HCT116 (cell line): Measurements from ENCODE around the gene AHRR. TPM values are rescaled to one million over a fixed set of nuclear protein-coding genes. Genes with fewer than 3 reads are reported as not detected.

Source experiments
- ATAC-seq: fragments of 200-7000 bp; cut with Tn5 transposase; 2 replicates; pipeline ENCODE4 v1.9.1; 2020; ENCODE audit warnings: mild to moderate bottlenecking, moderate library complexity
- BruUV-seq: library from RNA; stranded (reverse); fragments of 400-500 nt; replicated peaks from 2 replicates; lab custom pipeline; 2021; lab: Mats Ljungman, UMichigan
- CTCF ChIA-PET: fragments of 300-600 bp; sonication (Branson Sonifier 250); formaldehyde crosslinking; loops from one replicate; lab custom pipeline; 2021; ENCODE audit warnings: antibody characterized with exemption; lab: Charles Lee
- POLR2A ChIA-PET: fragments of 300-600, 350-600 bp; sonication (Branson Sonifier 250); formaldehyde crosslinking; loops from one replicate; lab custom pipeline; 2021; ENCODE audit warnings: antibody characterized with exemption; lab: Charles Lee
- RAD21 ChIA-PET, 2 experiments: fragments of 300-600 bp; sonication (Branson Sonifier 250); formaldehyde crosslinking; loops; one replicate each; lab custom pipeline; 2023; ENCODE audit warnings: low total read pairs in 2 of 2; ENCODE audit not compliant: uncharacterized antibody in 2 of 2, unreplicated experiment in 2 of 2, low non-redundant PET in 1 of 2; lab: Charles Lee
- DNase-seq: peaks from one replicate; pipeline ENCODE4 v3.0.0-alpha.2; 2010; ENCODE audit warnings: low read depth, low spot score
- H2AFZ ChIP-seq: fragments of 200-600 bp; shearing (Covaris generic), sonication (generic); 2 replicates; pipeline ENCODE4 v1.6.1; 2017; ENCODE audit warnings: low read depth, mixed run types, mixed read lengths, antibody characterized with exemption, low read length; ENCODE audit not compliant: poor library complexity, severe bottlenecking
- H3K27ac ChIP-seq: 2 replicates; pipeline ENCODE4 v1.5.1; 2012; ENCODE audit warnings: low read depth, low read length
- H3K27me3 ChIP-seq: fragments of 200-600 bp; sonication (generic); 2 replicates; pipeline ENCODE4 v1.6.1; 2016; ENCODE audit warnings: mixed run types, low read length, mixed read lengths; ENCODE audit not compliant: insufficient read depth
- H3K36me3 ChIP-seq, 2 experiments: fragments of 200-500 bp in 1 of 2; fragments of 200-600 bp in 1 of 2; sonication (Bioruptor generic) in 1 of 2; sonication (generic) in 1 of 2; 2 replicates each; pipeline versions ENCODE4 v1.5.1 to v1.6.1; 2014 to 2016; ENCODE audit warnings: low read length in 2 of 2, inconsistent platforms in 1 of 2, mixed read lengths in 1 of 2, mixed run types in 1 of 2; ENCODE audit not compliant: insufficient read depth in 2 of 2, control insufficient read depth in 1 of 2
- H3K4me1 ChIP-seq, 2 experiments: fragments of 200-600 bp in 1 of 2; sonication (generic) in 1 of 2; 2 replicates each; pipeline versions ENCODE4 v1.5.1 to v1.6.1; 2012 to 2017; ENCODE audit warnings: low read length in 2 of 2, inconsistent platforms in 1 of 2, mild to moderate bottlenecking in 1 of 2, mixed read lengths in 1 of 2, mixed run types in 1 of 2, moderate library complexity in 1 of 2; ENCODE audit not compliant: insufficient read depth in 2 of 2, control insufficient read depth in 1 of 2
- H3K4me2 ChIP-seq: fragments of 200-600 bp; sonication (generic); 2 replicates; pipeline ENCODE4 v1.6.1; 2017; ENCODE audit warnings: mixed run types, low read length, mixed read lengths
- H3K4me3 ChIP-seq, 2 experiments: fragments of 200-600 bp in 1 of 2; sonication (generic) in 1 of 2; replicated peaks in 1 of 2; 2 replicates each; pipeline ENCODE4 v1.5.1; 2011 to 2016; ENCODE audit warnings: low read length in 2 of 2, control low read depth in 1 of 2, low read depth in 1 of 2, mild to moderate bottlenecking in 1 of 2, mixed read lengths in 1 of 2, mixed run types in 1 of 2
- H3K79me2 ChIP-seq: fragments of 200-600 bp; sonication (generic); 2 replicates; pipeline ENCODE4 v1.6.1; 2017; ENCODE audit warnings: mild to moderate bottlenecking, mixed run types, low read length, moderate library complexity, mixed read lengths; ENCODE audit not compliant: insufficient read depth
- H3K9ac ChIP-seq: fragments of 200-600 bp; sonication (generic); 2 replicates; pipeline ENCODE4 v1.6.1; 2016; ENCODE audit warnings: low read length, mixed read lengths
- H3K9me2 ChIP-seq: fragments of 200-600 bp; sonication (generic), shearing (Covaris generic); 2 replicates; pipeline ENCODE4 v1.6.1; 2017; ENCODE audit warnings: mixed run types, mild to moderate bottlenecking, moderate library complexity; ENCODE audit not compliant: insufficient read depth
- H3K9me3 ChIP-seq, 2 experiments: fragments of 200-500 bp in 1 of 2; fragments of 200-600 bp in 1 of 2; sonication (Bioruptor generic) in 1 of 2; sonication (generic) in 1 of 2; 2 replicates each; pipeline ENCODE4 v1.6.1; 2014 to 2017; ENCODE audit warnings: low read length in 2 of 2, mixed read lengths in 2 of 2, inconsistent platforms in 1 of 2, low read depth in 1 of 2, mild to moderate bottlenecking in 1 of 2, mixed run types in 1 of 2, moderate library complexity in 1 of 2; ENCODE audit not compliant: control insufficient read depth in 1 of 2, insufficient read depth in 1 of 2
- H4K20me1 ChIP-seq: fragments of 200-600 bp; sonication (generic), shearing (Covaris generic); 2 replicates; pipeline ENCODE4 v1.6.1; 2017; ENCODE audit warnings: mixed run types, mild to moderate bottlenecking, moderate library complexity; ENCODE audit not compliant: insufficient read depth
- CBX3 ChIP-seq: IDR thresholded peaks from 2 replicates; pipeline ENCODE4 v1.6.1; 2012; ENCODE audit warnings: low read depth
- CEBPB ChIP-seq: IDR thresholded peaks from 2 replicates; pipeline ENCODE4 v1.6.1; 2012; ENCODE audit warnings: low read depth
- CTCF ChIP-seq, 3 experiments: fragments of 200-600 bp in 1 of 3; sonication (generic) in 1 of 3; IDR thresholded peaks in 2 of 3; conservative IDR thresholded peaks in 1 of 3; 2 replicates each; pipeline ENCODE4 v1.5.1; 2012 to 2017; ENCODE audit warnings: low read depth in 2 of 3, low read length in 2 of 3, antibody characterized with exemption in 1 of 3, borderline replicate concordance in 1 of 3, control low read depth in 1 of 3, mild to moderate bottlenecking in 1 of 3, mixed read lengths in 1 of 3, mixed run types in 1 of 3, moderate library complexity in 1 of 3; ENCODE audit not compliant: insufficient read depth in 1 of 3
- ELF1 ChIP-seq: IDR thresholded peaks from 2 replicates; pipeline ENCODE4 v1.6.1; 2012; ENCODE audit warnings: low read depth, borderline replicate concordance
- EZH2 ChIP-seq: fragments of 200-600 bp; sonication (generic); IDR thresholded peaks from 2 replicates; pipeline ENCODE4 v1.6.1; 2017; ENCODE audit warnings: antibody characterized with exemption, mixed run types
- EZH2phosphoT487 ChIP-seq: fragments of 200-600 bp; IDR thresholded peaks from 2 replicates; pipeline ENCODE4 v1.6.1; 2018; ENCODE audit warnings: antibody characterized with exemption, borderline replicate concordance
- JUND ChIP-seq: IDR thresholded peaks from 2 replicates; pipeline ENCODE4 v1.6.1; 2012
- MAX ChIP-seq: IDR thresholded peaks from 2 replicates; pipeline ENCODE4 v1.6.1; 2012
- POLR2AphosphoS5 ChIP-seq: IDR thresholded peaks from 2 replicates; pipeline ENCODE4 v1.6.1; 2011; ENCODE audit warnings: mild to moderate bottlenecking, low read depth, low read length, moderate library complexity
- RAD21 ChIP-seq: IDR thresholded peaks from 2 replicates; pipeline ENCODE4 v1.6.1; 2012; ENCODE audit warnings: low read depth, mild to moderate bottlenecking
- SIN3A ChIP-seq: IDR thresholded peaks from 2 replicates; pipeline ENCODE4 v1.6.1; 2012; ENCODE audit warnings: low read depth
- SP1 ChIP-seq: IDR thresholded peaks from 2 replicates; pipeline ENCODE4 v1.6.1; 2012; ENCODE audit warnings: low read depth
- TCF7L2 ChIP-seq: IDR thresholded peaks from 2 replicates; pipeline ENCODE4 v1.7.0; 2011; ENCODE audit warnings: borderline replicate concordance, inconsistent platforms; ENCODE audit not compliant: insufficient read depth, insufficient read length; ENCODE audit errors: extremely low read depth
- YY1 ChIP-seq: IDR thresholded peaks from 2 replicates; pipeline ENCODE4 v1.6.1; 2011; ENCODE audit warnings: low read length, low read depth, moderate library complexity, mild to moderate bottlenecking; ENCODE audit not compliant: insufficient replicate concordance; ENCODE audit errors: extremely low read depth
- ZBTB33 ChIP-seq: IDR thresholded peaks from 2 replicates; pipeline ENCODE4 v1.6.1; 2011; ENCODE audit warnings: mild to moderate bottlenecking, low read length, moderate library complexity; ENCODE audit not compliant: insufficient replicate concordance; ENCODE audit errors: extremely low read depth
- ZFX ChIP-seq: fragments of 450-650 bp; IDR thresholded peaks from 2 replicates; pipeline ENCODE4 v1.6.1; 2017
- intact Hi-C: fragments of 100-400 bp; cut with micrococcal nuclease; formaldehyde crosslinking; loops from 2 replicates; pipeline ENCODE4 v1.10.0; 2022
- total RNA-seq: library from RNA; stranded (reverse); gene quantifications from one replicate; pipeline ENCODE4 v1.2.1, GENCODE V29; 2021; ENCODE audit not compliant: unreplicated experiment

The AHRR gene
- total RNA-seq, 1 experiment from 2014 or later: 12.7 TPM

- Histone ChIP-seq H3K4me1 (peaks cover 0 to 25% of the 10 kb centered on the region in 2 experiments; a peak in 3 of 4 replicates), H2AFZ (no peak overlapping the region), H3K9me2 (no peaks in the 10 kb centered on the region), H3K79me2 (no peaks in the 10 kb centered on the region), H3K27me3 (no peaks in the 10 kb centered on the region), H3K4me2 (no peak overlapping the region), H3K9me3 (no peaks in the 10 kb centered on the region), H3K9ac (no peak overlapping the region), H3K27ac (no peak overlapping the region), H3K4me3 (no peak overlapping the region), H3K36me3 (no peaks in the 10 kb centered on the region), H4K20me1 (no peaks in the 10 kb centered on the region)
- intact Hi-C loops: no loop called here
- no peak for DNase-seq
- ChIA-PET RAD21 (no interaction called here), CTCF (no interaction called here), POLR2A (no interaction called here)
- no TSS peak for BruUV-seq
- TF ChIP-seq POLR2AphosphoS5: no peak
- TF ChIP-seq EZH2phosphoT487: no peak
- TF ChIP-seq, all 23 proteins: peak for 0
- no peak for ATAC-seq
Observed at GRCh38 chr5:483011-483410, 161.5 kb downstream of the AHRR start.

DNA sequence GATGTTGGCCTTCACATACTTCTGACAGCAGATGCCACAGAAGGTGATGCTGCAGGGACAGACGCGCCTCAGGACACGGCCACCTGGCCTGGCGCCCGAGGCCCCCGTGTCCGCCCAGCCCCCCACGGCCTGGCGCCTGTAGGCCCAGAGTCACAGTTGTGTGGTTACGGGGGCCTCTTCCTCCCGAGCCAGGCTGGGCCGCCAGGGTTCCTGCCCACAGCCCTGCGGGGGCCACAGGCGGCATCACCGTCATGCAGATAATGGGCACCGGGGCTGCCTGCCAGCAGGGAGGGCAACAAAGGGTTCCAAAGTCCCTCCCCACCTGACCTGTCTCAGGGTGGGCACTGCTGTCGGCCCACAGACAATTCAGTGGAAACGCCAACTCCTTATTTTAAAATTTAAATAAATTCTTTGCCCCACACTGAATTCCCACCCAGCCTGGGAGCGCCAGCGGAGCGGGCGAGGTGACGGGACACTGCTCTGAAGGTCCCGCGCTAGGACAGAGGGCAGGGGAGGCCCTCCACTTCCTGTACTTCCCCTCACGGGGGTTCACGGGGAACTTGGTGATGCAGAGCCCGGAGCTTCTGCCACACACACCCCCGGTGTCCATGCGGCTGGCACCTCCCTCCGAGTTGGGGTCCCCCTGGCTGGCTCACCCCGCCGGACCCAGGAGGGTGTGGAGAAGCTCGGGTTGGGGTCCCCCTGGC is 162.1 kb downstream of the AHRR start:
- no peak overlapping the region for H3K27ac ChIP-seq
- ChIA-PET POLR2A (no interaction called here), CTCF (no interaction called here), RAD21 (no interaction called here)
- DNase-seq: no peak
- no peak for ATAC-seq
- intact Hi-C loops: no loop called here
- H3K9me3 ChIP-seq: no peaks in the 10 kb centered on the region
- H2AFZ ChIP-seq: no peak overlapping the region
- peaks cover 0 to 25% of the 10 kb centered on the region in 2 experiments; a peak in 3 of 4 replicates for H3K4me1 ChIP-seq
- no peak overlapping the region for H3K4me2 ChIP-seq
- H3K9ac ChIP-seq: no peak overlapping the region
- H3K27me3 ChIP-seq: no peaks in the 10 kb centered on the region
- no peak overlapping the region for H3K4me3 ChIP-seq
- no peaks in the 10 kb centered on the region for H3K9me2 ChIP-seq
- H3K36me3 ChIP-seq: no peaks in the 10 kb centered on the region
- no peaks in the 10 kb centered on the region for H3K79me2 ChIP-seq
- BruUV-seq: no TSS peak
- no peaks in the 10 kb centered on the region for H4K20me1 ChIP-seq
- no peak for TF ChIP-seq JUND
- no peak for TF ChIP-seq SIN3A
- TF ChIP-seq SP1: no peak
- TF ChIP-seq EZH2: no peak
- TF ChIP-seq MAX: no peak
- no peak for TF ChIP-seq CTCF (IDR thresholded peaks at IDR 0.05 in 2 of 3, conservative IDR thresholded peaks at IDR 0.05 in 1 of 3; ENCODE audit: borderline replicate concordance in 1 of 3, insufficient read depth in 1 of 3, low read depth in 2 of 3, low read length in 2 of 3)
- TF ChIP-seq CBX3: no peak
- no peak for TF ChIP-seq RAD21
- TF ChIP-seq TCF7L2: no peak
- TF ChIP-seq YY1: no peak
- no peak for TF ChIP-seq ZFX
- no peak for TF ChIP-seq ZBTB33
- no peak for TF ChIP-seq CEBPB
- TF ChIP-seq POLR2AphosphoS5: no peak
- no peak for TF ChIP-seq EZH2phosphoT487
- TF ChIP-seq ELF1: no peak
